HCT116 (cell line): ENCODE data around the gene MORN1. TPM values are rescaled to one million over a fixed set of nuclear protein-coding genes. Genes with fewer than 3 reads are reported as not detected.

Experiments used
- ATAC-seq: fragments of 200-7000 bp; cut with Tn5 transposase; 2 replicates; pipeline ENCODE4 v1.9.1; 2020; ENCODE audit warnings: mild to moderate bottlenecking, moderate library complexity
- BruUV-seq: library from RNA; stranded (reverse); fragments of 400-500 nt; replicated peaks from 2 replicates; lab custom pipeline; 2021; lab: Mats Ljungman, UMichigan
- CTCF ChIA-PET: fragments of 300-600 bp; sonication (Branson Sonifier 250); formaldehyde crosslinking; loops from one replicate; lab custom pipeline; 2021; ENCODE audit warnings: antibody characterized with exemption; lab: Charles Lee
- POLR2A ChIA-PET: fragments of 300-600, 350-600 bp; sonication (Branson Sonifier 250); formaldehyde crosslinking; loops from one replicate; lab custom pipeline; 2021; ENCODE audit warnings: antibody characterized with exemption; lab: Charles Lee
- RAD21 ChIA-PET, 2 experiments: fragments of 300-600 bp; sonication (Branson Sonifier 250); formaldehyde crosslinking; loops; one replicate each; lab custom pipeline; 2023; ENCODE audit warnings: low total read pairs in 2 of 2; ENCODE audit not compliant: uncharacterized antibody in 2 of 2, unreplicated experiment in 2 of 2, low non-redundant PET in 1 of 2; lab: Charles Lee
- DNase-seq: peaks from one replicate; pipeline ENCODE4 v3.0.0-alpha.2; 2010; ENCODE audit warnings: low read depth, low spot score
- H2AFZ ChIP-seq: fragments of 200-600 bp; shearing (Covaris generic), sonication (generic); 2 replicates; pipeline ENCODE4 v1.6.1; 2017; ENCODE audit warnings: low read depth, mixed run types, mixed read lengths, antibody characterized with exemption, low read length; ENCODE audit not compliant: poor library complexity, severe bottlenecking
- H3K27ac ChIP-seq: 2 replicates; pipeline ENCODE4 v1.5.1; 2012; ENCODE audit warnings: low read depth, low read length
- H3K27me3 ChIP-seq: fragments of 200-600 bp; sonication (generic); 2 replicates; pipeline ENCODE4 v1.6.1; 2016; ENCODE audit warnings: mixed run types, low read length, mixed read lengths; ENCODE audit not compliant: insufficient read depth
- H3K36me3 ChIP-seq, 2 experiments: fragments of 200-500 bp in 1 of 2; fragments of 200-600 bp in 1 of 2; sonication (Bioruptor generic) in 1 of 2; sonication (generic) in 1 of 2; 2 replicates each; pipeline versions ENCODE4 v1.5.1 to v1.6.1; 2014 to 2016; ENCODE audit warnings: low read length in 2 of 2, inconsistent platforms in 1 of 2, mixed read lengths in 1 of 2, mixed run types in 1 of 2; ENCODE audit not compliant: insufficient read depth in 2 of 2, control insufficient read depth in 1 of 2
- H3K4me1 ChIP-seq, 2 experiments: fragments of 200-600 bp in 1 of 2; sonication (generic) in 1 of 2; 2 replicates each; pipeline versions ENCODE4 v1.5.1 to v1.6.1; 2012 to 2017; ENCODE audit warnings: low read length in 2 of 2, inconsistent platforms in 1 of 2, mild to moderate bottlenecking in 1 of 2, mixed read lengths in 1 of 2, mixed run types in 1 of 2, moderate library complexity in 1 of 2; ENCODE audit not compliant: insufficient read depth in 2 of 2, control insufficient read depth in 1 of 2
- H3K4me2 ChIP-seq: fragments of 200-600 bp; sonication (generic); 2 replicates; pipeline ENCODE4 v1.6.1; 2017; ENCODE audit warnings: mixed run types, low read length, mixed read lengths
- H3K4me3 ChIP-seq, 2 experiments: fragments of 200-600 bp in 1 of 2; sonication (generic) in 1 of 2; replicated peaks in 1 of 2; 2 replicates each; pipeline ENCODE4 v1.5.1; 2011 to 2016; ENCODE audit warnings: low read length in 2 of 2, control low read depth in 1 of 2, low read depth in 1 of 2, mild to moderate bottlenecking in 1 of 2, mixed read lengths in 1 of 2, mixed run types in 1 of 2
- H3K79me2 ChIP-seq: fragments of 200-600 bp; sonication (generic); 2 replicates; pipeline ENCODE4 v1.6.1; 2017; ENCODE audit warnings: mild to moderate bottlenecking, mixed run types, low read length, moderate library complexity, mixed read lengths; ENCODE audit not compliant: insufficient read depth
- H3K9ac ChIP-seq: fragments of 200-600 bp; sonication (generic); 2 replicates; pipeline ENCODE4 v1.6.1; 2016; ENCODE audit warnings: low read length, mixed read lengths
- H3K9me2 ChIP-seq: fragments of 200-600 bp; sonication (generic), shearing (Covaris generic); 2 replicates; pipeline ENCODE4 v1.6.1; 2017; ENCODE audit warnings: mixed run types, mild to moderate bottlenecking, moderate library complexity; ENCODE audit not compliant: insufficient read depth
- H3K9me3 ChIP-seq, 2 experiments: fragments of 200-500 bp in 1 of 2; fragments of 200-600 bp in 1 of 2; sonication (Bioruptor generic) in 1 of 2; sonication (generic) in 1 of 2; 2 replicates each; pipeline ENCODE4 v1.6.1; 2014 to 2017; ENCODE audit warnings: low read length in 2 of 2, mixed read lengths in 2 of 2, inconsistent platforms in 1 of 2, low read depth in 1 of 2, mild to moderate bottlenecking in 1 of 2, mixed run types in 1 of 2, moderate library complexity in 1 of 2; ENCODE audit not compliant: control insufficient read depth in 1 of 2, insufficient read depth in 1 of 2
- H4K20me1 ChIP-seq: fragments of 200-600 bp; sonication (generic), shearing (Covaris generic); 2 replicates; pipeline ENCODE4 v1.6.1; 2017; ENCODE audit warnings: mixed run types, mild to moderate bottlenecking, moderate library complexity; ENCODE audit not compliant: insufficient read depth
- SIN3A ChIP-seq: IDR thresholded peaks from 2 replicates; pipeline ENCODE4 v1.6.1; 2012; ENCODE audit warnings: low read depth
- SP1 ChIP-seq: IDR thresholded peaks from 2 replicates; pipeline ENCODE4 v1.6.1; 2012; ENCODE audit warnings: low read depth
- TCF7L2 ChIP-seq: IDR thresholded peaks from 2 replicates; pipeline ENCODE4 v1.7.0; 2011; ENCODE audit warnings: borderline replicate concordance, inconsistent platforms; ENCODE audit not compliant: insufficient read depth, insufficient read length; ENCODE audit errors: extremely low read depth
- ZNF274 ChIP-seq: fragments of 200-500 bp; sonication (Bioruptor generic); IDR thresholded peaks from 2 replicates; pipeline ENCODE4 v1.6.1; 2014; ENCODE audit warnings: mild to moderate bottlenecking, low read depth, low read length, inconsistent platforms
- intact Hi-C: fragments of 100-400 bp; cut with micrococcal nuclease; formaldehyde crosslinking; loops from 2 replicates; pipeline ENCODE4 v1.10.0; 2022
- total RNA-seq: library from RNA; stranded (reverse); gene quantifications from one replicate; pipeline ENCODE4 v1.2.1, GENCODE V29; 2021; ENCODE audit not compliant: unreplicated experiment
- TF ChIP-seq, protein P1 (sequence below): IDR thresholded peaks from 2 replicates; pipeline ENCODE4 v1.6.1; 2012; ENCODE audit warnings: low read depth

MORN1 gene
- total RNA-seq, 1 experiment from 2014 or later: 21.4 TPM

DNA sequence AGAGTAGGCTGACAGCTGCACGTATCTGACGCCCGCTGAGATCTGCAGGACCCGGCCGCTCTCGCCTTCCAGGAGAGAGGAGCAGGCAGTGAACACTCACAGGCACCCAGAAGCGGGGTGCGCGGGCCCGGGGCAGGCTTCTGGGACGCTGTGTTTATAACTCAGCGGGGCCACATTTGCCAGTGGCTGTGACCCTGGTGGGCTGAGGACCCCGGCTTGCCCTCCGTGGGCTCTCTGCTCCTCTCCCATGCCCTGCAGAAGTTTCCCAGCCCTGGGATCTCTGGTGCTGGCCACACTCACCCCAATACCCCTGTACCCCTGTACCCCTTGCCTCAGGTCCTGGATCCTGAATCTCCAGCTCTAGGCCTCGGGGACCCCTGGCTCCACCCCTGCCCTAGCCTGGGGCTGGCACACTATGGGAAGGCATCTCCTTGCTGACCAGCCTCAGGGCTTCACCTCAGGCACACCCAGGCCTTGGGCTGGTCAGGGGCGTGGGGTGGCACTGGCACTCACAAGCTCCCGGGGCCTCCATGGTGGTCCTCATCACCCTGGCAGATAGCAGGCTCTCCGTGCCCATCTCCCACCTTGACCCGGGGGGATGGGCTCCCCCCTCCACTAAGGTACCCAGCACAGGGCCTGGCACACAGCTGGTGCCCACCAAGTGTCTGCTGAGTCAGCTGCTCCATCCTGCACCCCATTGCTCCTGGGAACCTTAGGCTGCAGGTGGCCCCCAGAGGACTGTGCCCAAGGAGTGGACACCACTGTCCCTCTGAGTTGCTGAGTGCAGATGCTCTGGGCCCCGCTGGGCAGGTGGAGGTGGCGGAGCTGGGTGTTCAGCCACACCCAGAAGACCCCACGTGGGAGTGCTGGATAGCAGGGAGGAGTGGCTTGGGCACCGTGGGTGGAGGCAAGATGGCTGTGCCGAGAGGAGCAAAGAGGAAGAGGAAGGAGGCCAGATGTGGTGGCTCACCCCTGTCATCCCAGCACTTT lies 32.4 kb downstream of the MORN1 start:
- Histone ChIP-seq H2AFZ (no peak overlapping the region), H3K9ac (no peak overlapping the region), H3K79me2 (no peaks in the 10 kb centered on the region), H3K36me3 (no peaks in the 10 kb centered on the region), H3K27me3 (no peaks in the 10 kb centered on the region), H3K4me3 (no peak overlapping the region), H3K9me2 (no peaks in the 10 kb centered on the region), H4K20me1 (no peaks in the 10 kb centered on the region), H3K9me3 (no peaks in the 10 kb centered on the region), H3K27ac (no peak overlapping the region), H3K4me1 (peaks cover 13 to 15% of the 10 kb centered on the region in 2 experiments; a peak in 3 of 4 replicates), H3K4me2 (no peak overlapping the region)
- DNase-seq: no peak
- ChIA-PET POLR2A (no interaction called here), CTCF (no interaction called here), RAD21 (no interaction called here)
- intact Hi-C loops: no loop called here
- TF ChIP-seq SP1 (no peak), SIN3A (no peak), TCF7L2 (no peak), ZNF274 (no peak)
- TF ChIP-seq, protein P1, sequence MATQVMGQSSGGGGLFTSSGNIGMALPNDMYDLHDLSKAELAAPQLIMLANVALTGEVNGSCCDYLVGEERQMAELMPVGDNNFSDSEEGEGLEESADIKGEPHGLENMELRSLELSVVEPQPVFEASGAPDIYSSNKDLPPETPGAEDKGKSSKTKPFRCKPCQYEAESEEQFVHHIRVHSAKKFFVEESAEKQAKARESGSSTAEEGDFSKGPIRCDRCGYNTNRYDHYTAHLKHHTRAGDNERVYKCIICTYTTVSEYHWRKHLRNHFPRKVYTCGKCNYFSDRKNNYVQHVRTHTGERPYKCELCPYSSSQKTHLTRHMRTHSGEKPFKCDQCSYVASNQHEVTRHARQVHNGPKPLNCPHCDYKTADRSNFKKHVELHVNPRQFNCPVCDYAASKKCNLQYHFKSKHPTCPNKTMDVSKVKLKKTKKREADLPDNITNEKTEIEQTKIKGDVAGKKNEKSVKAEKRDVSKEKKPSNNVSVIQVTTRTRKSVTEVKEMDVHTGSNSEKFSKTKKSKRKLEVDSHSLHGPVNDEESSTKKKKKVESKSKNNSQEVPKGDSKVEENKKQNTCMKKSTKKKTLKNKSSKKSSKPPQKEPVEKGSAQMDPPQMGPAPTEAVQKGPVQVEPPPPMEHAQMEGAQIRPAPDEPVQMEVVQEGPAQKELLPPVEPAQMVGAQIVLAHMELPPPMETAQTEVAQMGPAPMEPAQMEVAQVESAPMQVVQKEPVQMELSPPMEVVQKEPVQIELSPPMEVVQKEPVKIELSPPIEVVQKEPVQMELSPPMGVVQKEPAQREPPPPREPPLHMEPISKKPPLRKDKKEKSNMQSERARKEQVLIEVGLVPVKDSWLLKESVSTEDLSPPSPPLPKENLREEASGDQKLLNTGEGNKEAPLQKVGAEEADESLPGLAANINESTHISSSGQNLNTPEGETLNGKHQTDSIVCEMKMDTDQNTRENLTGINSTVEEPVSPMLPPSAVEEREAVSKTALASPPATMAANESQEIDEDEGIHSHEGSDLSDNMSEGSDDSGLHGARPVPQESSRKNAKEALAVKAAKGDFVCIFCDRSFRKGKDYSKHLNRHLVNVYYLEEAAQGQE: no peak
- no peak for ATAC-seq
- BruUV-seq: no TSS peak
